GM21360 (cell line): ENCODE results near the gene CNTN6.

ENCODE experiments used
- ATAC-seq: cut with Tn5 transposase; IDR thresholded peaks from one replicate; pipeline ENCODE4 v1.9.1; 2021; ENCODE audit warnings: mild to moderate bottlenecking, moderate library complexity; ENCODE audit not compliant: unreplicated experiment

Gene CNTN6

DNA sequence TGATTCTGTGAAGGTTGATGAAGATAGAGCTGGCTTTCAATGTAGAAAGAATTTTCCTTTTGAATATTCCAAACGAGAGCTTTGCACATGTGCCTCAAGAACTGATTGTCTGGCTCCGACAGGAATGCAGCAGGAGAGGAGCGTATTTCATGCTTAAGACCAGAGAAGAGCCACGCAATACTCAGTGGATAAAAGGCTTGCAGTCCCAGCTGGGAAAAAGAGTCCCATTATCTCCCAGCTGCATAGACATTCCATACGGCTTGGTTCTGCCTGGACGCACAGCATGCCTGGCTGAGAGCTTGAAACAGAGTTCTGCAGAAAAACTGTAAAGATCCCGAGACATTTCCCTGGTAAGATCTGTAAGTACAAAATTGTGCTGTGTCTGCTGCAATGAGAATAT is at the start of gene CNTN6:
Gene CNTN6 (plus strand): TSS at position 254 of the 400 bp plus-strand sequence. CDS start 54,985 bp downstream, outside the sequence.
- no peak for ATAC-seq

DNA sequence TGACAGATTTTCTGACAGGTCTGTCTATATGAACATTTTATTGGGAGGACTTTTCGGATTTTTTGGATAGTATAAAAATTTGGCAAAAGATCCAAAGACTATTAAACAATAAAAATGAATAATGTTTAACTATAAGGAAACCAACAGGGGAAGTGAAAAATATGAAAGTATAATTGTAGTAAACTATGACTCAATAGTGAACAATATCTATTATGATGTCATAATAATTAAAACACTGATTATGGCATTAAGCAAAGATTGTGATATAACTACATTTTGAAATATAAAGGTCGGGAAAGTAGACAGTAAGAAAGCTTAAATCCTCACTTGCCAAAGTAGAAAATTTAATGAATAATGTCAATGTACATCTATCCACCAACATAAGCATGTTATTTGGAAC is 44.3 kb upstream of the CNTN6 start:
- no peak for ATAC-seq

DNA sequence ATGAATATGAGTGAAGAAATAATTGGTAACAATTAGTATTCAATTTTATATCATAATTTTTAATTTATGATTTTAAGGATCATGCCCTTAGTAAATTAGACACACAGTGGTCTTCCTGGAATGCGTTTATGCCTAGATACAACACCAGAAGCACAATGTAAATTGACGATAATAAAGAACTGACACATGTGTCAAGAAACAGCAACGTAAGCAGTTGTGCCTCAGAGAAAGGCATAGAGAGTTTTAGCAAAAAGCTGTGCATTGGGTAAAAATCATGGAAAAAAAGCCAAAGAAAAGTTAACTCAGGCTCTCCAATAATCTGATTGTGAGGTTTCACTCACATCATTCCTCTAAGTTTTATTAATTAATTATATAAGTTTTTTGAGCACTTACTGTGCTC is 37.0 kb upstream of the CNTN6 start:
- ATAC-seq: no peak

DNA sequence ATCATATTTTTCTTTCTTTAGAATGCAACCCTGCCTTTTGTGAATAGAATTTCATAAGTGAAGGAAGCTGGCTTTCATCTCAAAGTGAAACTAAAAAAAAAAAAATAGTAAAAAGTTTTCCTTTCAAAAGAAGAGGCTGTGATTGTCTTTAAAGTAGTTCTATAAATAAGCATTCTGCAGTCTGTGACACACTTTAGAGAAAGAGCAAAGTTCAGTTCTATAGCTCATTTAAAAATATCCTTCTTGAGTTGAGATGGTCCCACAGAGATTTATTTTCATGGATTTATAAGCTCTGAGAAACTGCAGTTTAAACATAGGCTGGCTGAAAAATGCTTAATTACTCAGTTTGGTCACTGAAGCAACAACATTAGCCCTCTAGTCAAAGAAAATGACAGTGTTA is 36.1 kb upstream of the CNTN6 start:
- no peak for ATAC-seq

DNA sequence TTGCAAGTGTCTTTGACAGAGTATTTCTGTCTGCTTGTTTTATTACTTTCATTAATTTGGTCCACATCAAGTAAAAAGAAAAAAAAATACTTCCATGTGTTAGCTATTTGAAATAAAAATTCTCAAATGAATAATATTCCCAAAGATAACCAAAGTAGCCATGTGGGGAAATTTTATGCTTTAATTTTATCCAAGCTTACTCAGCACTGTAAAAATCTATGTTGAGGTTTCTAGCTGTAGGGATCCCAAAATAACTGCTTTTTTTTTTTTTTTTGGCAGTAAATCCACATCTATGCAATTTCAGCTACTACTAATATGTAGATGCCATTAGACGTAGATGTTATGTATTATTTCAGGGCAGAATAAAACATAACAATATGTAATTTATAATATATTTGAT is 35.4 kb upstream of the CNTN6 start:
- ATAC-seq: no peak

DNA sequence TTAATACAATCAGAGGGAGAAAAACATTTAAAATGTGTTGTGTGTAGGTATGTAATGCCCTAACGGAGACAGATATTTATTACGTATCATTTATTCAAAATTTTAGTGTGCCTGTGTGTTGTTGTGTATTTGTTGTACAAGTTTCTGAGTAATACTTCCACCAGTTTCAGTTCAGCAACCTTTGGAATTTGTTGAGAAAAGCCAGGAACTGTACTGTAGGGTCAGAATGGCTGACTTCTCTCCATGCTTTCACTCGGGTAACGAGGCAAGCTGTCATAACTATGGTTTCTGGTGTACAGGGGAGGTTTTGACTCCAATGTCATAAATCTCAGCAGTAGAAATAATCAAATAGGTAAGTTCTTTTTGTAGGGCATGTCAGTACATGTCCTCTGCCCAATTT is 23.8 kb upstream of the CNTN6 start:
- no peak for ATAC-seq

DNA sequence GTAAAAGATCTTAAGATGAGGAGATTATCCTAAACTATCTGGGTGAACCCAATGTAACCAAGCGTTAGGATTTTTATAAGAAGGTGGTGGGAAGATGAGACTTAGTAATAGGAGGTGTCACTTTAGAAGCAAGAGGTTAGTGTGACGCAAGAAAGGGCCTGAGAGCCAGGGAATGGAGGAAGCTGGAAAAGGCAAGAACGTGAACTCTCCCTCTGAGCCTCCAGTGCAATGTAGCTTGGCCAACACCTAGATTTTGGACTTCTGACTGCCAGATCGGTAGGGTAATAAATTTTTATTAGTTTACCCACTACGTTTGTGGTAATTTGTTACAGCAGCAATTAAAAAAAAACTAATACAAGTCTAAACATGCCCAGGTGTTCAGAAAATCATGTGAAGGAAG is 20.8 kb upstream of the CNTN6 start:
- ATAC-seq: no peak

DNA sequence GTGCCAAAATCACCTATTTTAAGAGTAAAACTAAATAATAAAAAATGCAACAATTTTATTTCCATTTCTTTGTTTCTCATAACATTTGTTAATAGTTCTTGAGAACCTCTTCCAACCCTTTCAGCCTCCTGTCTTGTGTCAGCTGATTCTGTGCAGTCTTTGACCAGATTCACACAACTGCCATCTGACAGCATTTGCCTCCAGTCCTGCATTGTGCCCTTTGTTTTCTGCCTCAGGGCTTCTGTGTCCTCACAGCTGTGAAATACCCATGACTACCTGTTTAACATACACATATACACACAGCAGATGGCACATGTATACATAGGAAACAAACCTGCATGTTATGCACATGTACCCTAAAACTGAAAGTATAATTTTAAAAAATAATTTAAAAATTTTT is 13.2 kb upstream of the CNTN6 start:
- ATAC-seq: no peak

DNA sequence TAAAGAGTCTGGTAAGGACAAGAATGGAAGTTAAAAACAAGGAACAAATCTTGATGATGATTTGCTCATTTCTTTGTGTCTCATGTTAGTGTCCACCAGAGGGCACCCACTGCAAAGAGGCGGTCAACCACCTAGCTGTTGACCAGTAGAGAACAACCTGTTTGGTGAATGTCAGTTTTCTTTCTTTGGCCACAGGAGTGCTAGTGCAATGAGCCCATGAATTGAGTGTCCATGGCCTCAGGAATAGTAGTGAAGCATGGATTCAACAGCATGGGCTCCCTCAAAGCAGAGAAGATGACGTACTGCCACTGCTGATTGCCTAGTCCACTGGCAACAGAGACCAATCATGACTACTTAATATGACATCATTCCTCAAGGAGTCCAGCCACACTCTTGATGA is 10.7 kb upstream of the CNTN6 start:
- ATAC-seq: peak; percentile 48

DNA sequence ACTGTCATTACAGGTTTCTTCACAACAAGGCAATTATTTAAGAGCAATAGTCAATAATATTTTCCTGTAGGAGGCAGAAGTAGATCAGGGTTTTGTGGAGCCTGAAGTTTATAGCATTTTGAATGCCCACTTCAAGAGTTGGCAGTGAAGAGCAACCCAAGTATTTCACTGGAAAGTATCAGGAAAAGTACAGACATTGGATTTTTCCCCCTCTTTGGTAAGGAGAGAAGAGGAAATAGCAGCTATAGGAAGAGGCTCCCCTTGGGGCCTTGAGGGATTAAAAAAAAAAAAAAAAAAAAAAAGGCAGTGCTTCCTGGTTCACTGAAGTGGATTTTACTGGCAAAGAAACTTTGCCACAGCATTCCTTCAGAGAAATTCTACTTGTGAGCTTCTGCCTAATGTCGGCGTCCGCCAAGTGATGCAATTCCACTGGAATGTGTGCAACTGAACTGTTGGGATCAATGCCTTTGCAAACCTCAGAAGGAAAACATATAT is 5.7 kb upstream of the CNTN6 start:
- ATAC-seq: no peak

DNA sequence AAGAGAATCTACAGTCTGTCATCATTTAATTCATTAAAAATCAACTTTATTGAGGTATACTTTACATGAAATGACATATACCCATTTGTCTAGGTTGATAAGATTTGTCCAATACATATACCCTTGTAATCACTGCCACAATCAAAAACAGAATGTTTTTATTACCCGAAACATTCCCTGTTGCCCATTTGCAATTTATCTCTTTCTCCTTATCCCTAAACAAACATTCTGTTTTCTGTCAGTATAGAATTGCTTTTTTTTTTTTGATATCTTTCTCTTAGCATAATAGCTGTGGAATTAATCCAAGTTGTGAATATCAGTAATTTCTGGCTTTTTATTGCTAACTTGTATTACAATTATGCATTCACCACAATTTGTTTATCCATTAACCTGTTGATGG is 4.3 kb upstream of the CNTN6 start:
- no peak for ATAC-seq

DNA sequence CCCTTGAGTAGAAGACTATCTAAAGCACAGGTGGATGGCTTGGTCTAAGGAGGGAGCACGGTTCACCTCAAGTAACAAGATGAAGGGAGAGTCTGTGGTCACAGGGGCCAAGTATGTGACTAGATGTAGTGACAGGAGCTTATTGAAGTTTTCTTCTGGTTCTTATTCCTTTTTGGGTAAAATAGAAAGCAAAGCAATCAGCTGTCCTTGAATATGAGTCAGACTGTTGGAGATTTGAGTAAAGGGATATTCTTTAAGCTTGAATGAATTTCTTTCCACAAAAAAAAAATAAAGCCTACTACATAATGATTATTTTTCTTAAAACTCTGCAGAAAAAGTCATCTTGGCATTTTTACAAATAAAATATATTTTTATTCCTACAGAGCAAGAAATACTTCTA is 1.5 kb upstream of the CNTN6 start:
- no peak for ATAC-seq

DNA sequence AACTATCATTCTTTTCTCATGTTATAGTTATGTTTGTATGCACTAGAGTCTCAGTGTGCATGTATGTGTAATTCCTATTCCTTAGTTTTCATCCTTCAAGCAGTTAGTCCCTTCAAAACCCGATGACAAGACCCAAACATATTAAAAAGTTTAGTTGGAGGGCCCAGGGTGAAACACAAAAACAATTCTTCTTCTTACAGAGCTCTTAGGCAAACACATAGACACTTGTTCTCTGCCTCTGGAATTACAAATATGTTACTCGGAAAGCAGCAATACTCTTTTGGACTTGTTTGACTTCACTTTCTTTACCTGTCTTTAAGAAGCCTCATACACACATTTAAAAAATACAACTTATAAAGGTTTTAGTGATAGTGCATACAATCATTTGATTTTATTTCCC is 763 bp upstream of the CNTN6 start:
- ATAC-seq: no peak

DNA sequence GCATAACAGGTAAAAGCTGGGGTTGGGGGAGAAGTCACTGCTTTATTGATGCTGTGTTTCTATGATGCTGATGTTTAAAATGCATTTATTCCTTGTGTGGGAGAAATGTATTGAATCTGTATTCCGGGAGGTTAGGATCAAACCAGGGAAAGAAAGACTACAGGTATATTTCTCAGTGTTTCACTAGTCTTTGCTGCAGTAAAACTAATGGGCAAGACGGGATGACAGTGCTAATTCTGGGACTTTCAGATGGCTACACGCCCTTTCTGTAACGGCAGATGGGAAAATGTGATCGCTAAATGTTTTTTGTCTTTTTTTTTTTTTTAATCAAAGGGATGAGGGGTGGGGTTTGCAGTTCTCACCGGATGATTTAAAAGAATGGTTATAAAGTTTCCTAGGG is 393 bp downstream of the CNTN6 start:
- ATAC-seq: no peak

DNA sequence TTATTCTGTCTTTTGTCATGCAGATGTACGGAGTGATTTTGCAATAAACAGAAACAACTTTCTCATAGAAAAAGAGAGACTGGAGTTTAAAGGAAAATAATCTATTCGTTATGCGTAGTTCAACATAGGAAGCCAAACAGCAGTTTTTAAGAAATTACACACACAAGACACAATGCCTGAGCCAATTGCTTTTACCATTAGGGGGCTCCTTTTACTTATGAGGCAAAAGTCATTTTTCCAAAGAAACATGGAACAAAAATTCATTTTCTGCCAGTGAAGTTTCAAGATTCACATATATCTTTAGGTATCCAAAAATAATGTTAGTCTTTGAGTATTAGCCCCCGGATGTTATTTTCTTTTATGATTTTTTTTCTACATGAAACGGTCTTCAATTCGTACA is 10.7 kb downstream of the CNTN6 start:
- no peak for ATAC-seq

DNA sequence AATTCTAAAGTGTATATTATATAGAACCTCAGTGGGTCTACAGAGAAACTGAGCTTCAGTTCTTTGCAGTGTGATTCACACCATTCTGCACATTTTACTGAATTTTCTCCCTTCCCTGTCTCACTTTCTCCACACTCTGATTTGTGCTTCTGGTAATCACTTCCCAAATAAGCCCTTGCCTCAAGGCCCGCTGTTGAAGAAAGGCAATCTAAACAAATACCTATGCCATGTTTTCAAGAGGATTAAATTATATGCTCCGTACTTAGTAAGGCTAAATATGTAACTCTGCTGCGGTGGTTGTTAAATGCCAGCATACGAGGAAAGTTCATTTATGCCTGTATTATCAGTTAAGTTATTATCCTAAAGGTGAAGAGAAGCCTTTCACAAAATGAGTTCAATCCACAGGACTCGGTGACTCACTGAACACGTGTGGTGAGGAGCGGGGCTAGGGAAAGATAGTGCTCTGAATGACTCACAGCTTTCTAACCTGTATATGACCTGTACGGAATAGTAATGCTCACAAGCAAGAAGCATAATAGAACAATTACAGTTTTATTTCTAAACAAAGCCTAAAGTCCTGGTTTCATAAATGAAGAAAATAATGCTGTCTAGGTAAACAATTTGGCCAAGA is 25.1 kb downstream of the CNTN6 start:
- ATAC-seq: no peak

DNA sequence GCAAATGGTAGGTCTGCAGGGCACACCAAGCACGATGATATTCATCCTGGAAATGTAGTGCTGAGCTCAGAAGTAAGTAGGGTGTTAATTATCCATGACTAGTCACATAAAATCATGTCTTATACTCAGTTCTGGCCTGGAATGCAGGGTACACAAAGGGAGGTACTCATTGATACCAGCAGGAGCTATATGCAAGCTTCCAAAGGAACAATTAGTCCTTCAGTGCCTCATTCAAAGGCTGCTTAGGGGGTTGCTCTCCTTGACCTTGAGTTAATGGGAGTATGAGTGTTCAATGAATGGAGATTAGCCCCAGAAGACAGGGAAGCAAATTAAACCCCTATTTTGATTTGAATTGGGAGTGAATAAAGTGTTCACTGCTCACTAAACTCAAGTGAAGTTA is 38.3 kb downstream of the CNTN6 start:
- ATAC-seq: no peak

DNA sequence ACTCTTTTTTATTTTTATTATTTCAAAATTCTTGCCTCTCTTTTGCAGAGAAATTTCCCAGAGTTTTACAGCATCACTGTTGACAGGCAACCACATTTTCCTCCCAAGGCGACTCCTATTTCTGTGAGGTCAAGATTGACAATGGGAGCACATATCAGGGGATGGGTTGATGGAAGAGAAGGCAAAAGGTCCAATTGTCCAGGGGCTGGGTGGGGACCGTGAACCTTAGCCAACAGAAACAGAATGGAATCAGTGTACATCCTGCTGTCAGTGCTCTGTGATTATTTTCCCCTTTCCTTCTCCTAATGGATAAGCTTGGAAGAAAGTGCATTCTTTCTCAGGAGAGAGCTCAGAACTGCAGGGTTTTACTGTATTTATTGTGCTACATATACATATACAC is 42.4 kb downstream of the CNTN6 start:
- no peak for ATAC-seq

DNA sequence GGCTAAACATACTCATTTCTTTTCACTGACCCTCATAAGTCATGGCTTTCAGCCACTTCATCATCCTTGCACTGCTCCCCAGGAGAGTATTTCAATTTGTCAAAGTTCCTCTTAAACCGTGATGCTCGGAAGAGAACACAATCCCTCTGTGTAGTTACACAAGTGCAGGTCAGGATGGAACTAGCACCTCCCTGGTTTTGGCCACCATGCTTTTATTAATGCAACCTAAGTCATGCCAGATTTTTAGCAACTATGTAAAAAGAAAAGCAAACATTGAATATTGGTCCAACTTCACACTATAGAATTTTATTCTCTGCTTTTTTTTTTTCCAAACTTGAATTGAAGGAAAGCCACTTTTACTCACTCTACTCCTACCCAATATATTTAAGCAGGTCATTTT is 45.2 kb downstream of the CNTN6 start:
- no peak for ATAC-seq

DNA sequence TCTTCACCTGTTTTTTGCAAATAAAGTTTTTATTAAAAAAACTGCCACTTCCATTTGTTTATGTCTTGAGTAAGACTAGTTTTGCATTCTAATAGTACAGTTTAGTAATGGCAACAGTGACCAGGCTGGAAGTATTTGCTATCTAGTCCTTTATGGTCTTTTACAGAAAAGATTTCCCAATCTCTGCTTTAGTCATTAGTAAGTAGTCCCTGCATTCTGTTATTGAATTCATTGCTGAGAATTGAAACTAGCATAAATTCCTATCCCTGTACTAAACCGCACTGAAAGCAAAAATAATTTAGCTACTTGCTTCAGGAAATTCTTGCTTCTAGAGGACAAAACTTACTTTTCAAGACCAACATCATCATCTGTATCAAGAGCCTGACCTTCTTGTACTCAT is 46.2 kb downstream of the CNTN6 start:
- ATAC-seq: no peak

DNA sequence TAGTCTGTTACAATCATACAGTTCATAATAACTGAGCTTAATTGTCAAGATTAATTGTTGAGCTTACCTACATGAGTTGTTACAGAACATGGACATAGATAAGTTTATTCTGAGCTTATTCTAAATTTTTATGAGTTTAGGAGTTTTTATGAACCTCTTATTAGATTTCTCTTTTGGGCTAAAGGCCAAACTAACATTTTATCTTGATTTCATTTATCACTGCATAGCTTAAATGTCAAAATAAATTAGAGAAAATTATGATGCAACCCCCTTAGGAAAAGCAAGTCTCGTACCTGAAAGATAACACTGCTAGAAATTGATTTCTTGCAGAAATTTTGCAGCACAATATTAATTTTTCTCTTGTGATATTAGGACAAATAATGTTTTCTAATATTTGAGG is 54.5 kb downstream of the CNTN6 start:
- no peak for ATAC-seq

DNA sequence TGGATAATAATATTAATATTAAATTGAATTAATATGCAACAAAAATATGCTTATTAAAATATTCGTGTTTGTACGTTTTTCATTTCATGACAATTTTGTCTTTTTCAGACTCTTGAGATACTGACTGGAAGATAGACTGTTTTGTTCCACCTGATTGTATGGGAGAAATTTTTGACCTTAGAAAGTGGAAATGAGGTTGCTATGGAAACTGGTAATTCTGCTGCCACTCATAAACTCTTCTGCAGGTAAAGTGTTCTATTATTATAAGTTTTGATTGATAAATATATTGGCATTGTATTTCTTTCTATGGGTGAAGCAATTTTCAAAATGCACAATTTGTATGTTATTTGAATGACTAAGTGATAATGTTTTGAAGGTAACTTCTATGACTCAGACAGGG is 55.0 kb downstream of the CNTN6 start:
- no peak for ATAC-seq

DNA sequence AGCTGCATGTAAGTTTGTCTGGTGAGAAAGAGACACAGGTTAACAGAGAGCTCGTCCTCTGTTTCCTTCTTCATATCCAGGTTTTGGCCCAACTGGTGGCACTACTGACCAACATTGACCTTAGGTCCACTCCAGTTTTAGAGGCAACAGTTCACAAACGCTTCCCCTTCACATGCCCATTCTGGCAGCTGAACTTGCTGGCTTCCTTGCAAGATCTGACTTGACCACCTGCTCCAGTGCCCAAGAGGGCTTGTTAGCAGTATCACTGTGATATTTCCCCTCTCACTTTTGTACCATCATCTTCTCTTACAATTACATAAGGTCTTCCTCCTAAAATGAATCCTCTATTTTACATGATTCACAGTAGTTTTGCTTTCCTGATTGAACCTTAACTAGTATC is 71.3 kb downstream of the CNTN6 start:
- no peak for ATAC-seq
